Activated naive CD8-positive, alpha-beta T cell (primary cell): ENCODE data around the gene KRT5.
"Not testable (repeated sequence)": the region's sequence is repeated elsewhere in the genome, so short reads cannot be mapped to it uniquely, and the experiment has no call there.

ENCODE experiments used
- H3K27ac Mint-ChIP-seq: one replicate; pipeline ENCODE4 v1.8.0; 2021; ENCODE audit warnings: mixed read lengths
- H3K27me3 Mint-ChIP-seq: one replicate; pipeline ENCODE4 v1.8.0; 2021; ENCODE audit warnings: mixed read lengths
- H3K36me3 Mint-ChIP-seq: one replicate; pipeline ENCODE4 v1.8.0; 2021; ENCODE audit warnings: mixed read lengths
- H3K4me1 Mint-ChIP-seq: one replicate; pipeline ENCODE4 v1.8.0; 2021; ENCODE audit warnings: low read depth, mixed read lengths
- H3K4me3 Mint-ChIP-seq: one replicate; pipeline ENCODE4 v1.8.0; 2021; ENCODE audit warnings: mild to moderate bottlenecking, mixed read lengths
- H3K9me3 Mint-ChIP-seq: one replicate; pipeline ENCODE4 v1.8.0; 2021; ENCODE audit warnings: low read depth, mixed read lengths

KRT5 gene

GRCh38 chr12:52497975-52498374 is 22.2 kb downstream of the KRT5 start:
- no peaks in the 10 kb centered on the region for H3K9me3 Mint-ChIP-seq
- no peaks in the 10 kb centered on the region for H3K36me3 Mint-ChIP-seq
- H3K4me3 Mint-ChIP-seq, result no peak overlapping the region
- no peaks in the 10 kb centered on the region for H3K4me1 Mint-ChIP-seq
- H3K27ac Mint-ChIP-seq, result no peak overlapping the region
- H3K27me3 Mint-ChIP-seq, result peaks cover 6% of the 10 kb centered on the region

- H3K27ac Mint-ChIP-seq, result no peak overlapping the region
- H3K9me3 Mint-ChIP-seq, result no peaks in the 10 kb centered on the region
- no peaks in the 10 kb centered on the region for H3K36me3 Mint-ChIP-seq
- no peaks in the 10 kb centered on the region for H3K4me1 Mint-ChIP-seq
- peaks cover 12% of the 10 kb centered on the region for H3K27me3 Mint-ChIP-seq
- no peak overlapping the region for H3K4me3 Mint-ChIP-seq
These were observed 23.6 kb downstream of the KRT5 start for GRCh38 chr12:52496590-52497071.

- Mint-ChIP-seq H3K9me3 (no peaks in the 10 kb centered on the region), H3K36me3 (no peaks in the 10 kb centered on the region), H3K4me1 (no peaks in the 10 kb centered on the region), H3K27ac (no peak overlapping the region), H3K27me3 (peaks cover 13% of the 10 kb centered on the region), H3K4me3 (no peak overlapping the region)
These were observed 24.1 kb downstream of the KRT5 start for GRCh38 chr12:52496054-52496453.

DNA sequence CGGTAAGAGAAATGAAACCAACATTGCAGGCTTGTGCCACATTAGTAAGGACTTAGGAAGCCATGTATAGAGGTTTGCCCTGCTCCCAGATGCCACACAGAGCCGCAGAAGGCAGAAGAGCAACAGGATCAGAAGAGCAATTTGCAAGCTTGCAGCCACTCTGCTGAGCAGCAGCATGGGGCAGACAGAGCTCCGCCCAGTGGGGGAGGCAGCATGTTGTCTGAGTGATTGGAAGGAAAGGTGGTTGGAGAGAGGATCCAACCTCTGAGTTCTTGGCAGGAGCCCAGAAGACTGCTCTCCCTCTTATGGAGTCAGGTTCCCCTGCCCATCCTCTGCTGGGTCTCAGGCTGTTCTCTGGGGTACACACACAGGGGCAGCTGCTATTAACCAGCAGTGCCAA is 24.8 kb downstream of the KRT5 start:
- no peak overlapping the region for H3K27ac Mint-ChIP-seq
- H3K4me1 Mint-ChIP-seq, result no peaks in the 10 kb centered on the region
- no peak overlapping the region for H3K4me3 Mint-ChIP-seq
- H3K9me3 Mint-ChIP-seq, result no peaks in the 10 kb centered on the region
- H3K27me3 Mint-ChIP-seq, result peaks cover 14% of the 10 kb centered on the region
- no peaks in the 10 kb centered on the region for H3K36me3 Mint-ChIP-seq

GRCh38 chr12:52494518-52494917 is 25.7 kb downstream of the KRT5 start:
- Mint-ChIP-seq H3K36me3 (no peaks in the 10 kb centered on the region), H3K27me3 (peaks cover 14% of the 10 kb centered on the region), H3K9me3 (no peaks in the 10 kb centered on the region), H3K27ac (no peak overlapping the region), H3K4me1 (no peaks in the 10 kb centered on the region), H3K4me3 (no peak overlapping the region)

- H3K9me3 Mint-ChIP-seq, result no peaks in the 10 kb centered on the region
- H3K36me3 Mint-ChIP-seq, result no peaks in the 10 kb centered on the region
- no peak overlapping the region for H3K27ac Mint-ChIP-seq
- H3K27me3 Mint-ChIP-seq, result peaks cover 14% of the 10 kb centered on the region
- no peaks in the 10 kb centered on the region for H3K4me1 Mint-ChIP-seq
- H3K4me3 Mint-ChIP-seq, result no peak overlapping the region
These were observed 26.1 kb downstream of the KRT5 start for GRCh38 chr12:52494100-52494499.

DNA sequence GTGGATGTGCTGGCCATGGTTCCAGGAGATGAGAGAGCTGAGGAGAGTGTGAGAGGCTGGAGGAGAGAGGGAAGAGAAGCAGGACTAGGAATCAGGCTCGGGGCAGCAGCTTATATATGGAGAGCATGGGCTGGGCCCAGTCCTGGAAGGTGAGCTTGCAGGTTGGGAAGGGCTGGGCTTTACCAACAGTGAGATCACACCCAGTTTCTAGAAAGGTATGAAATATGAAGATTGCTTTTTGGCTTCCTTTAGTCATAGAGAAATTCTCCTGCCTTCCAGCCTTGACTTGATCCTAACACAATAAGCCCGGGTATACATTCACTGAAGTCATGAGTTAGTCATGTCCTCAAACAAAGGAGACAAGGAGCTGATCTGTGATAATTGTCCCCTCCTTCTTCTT is 27.0 kb downstream of the KRT5 start, which contains the start of gene KRT6A:
Gene KRT6A, minus strand, starts transcription at position 86 of the 400 bp plus-strand sequence. Its CDS starts 69 bp downstream, at position 17.
- H3K27me3 Mint-ChIP-seq, result peaks cover 18% of the 10 kb centered on the region
- no peaks in the 10 kb centered on the region for H3K36me3 Mint-ChIP-seq
- no peaks in the 10 kb centered on the region for H3K9me3 Mint-ChIP-seq
- H3K4me1 Mint-ChIP-seq, result no peaks in the 10 kb centered on the region
- H3K27ac Mint-ChIP-seq, result no peak within 1 kb of the TSS
- no peak within 1 kb of the TSS for H3K4me3 Mint-ChIP-seq

DNA sequence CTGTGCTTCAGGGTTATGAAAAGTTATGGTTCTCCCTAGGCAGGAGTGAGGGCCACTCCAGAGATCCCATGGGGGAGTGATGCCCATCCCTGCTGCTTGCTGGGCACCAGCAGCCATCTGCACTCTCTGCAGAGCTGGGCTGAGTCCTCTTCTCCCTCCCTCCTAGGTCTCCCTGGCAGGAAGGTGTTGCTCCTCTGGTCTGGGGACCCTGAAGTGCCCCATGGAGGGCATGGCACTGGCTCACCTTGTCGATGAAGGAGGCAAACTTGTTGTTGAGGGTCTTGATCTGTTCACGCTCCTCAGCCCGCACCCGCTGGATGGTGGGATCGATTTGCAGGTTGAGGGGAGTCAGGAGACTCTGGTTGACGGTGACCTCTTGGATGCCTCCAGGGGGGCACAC is 27.8 kb downstream of the KRT5 start:
- H3K27ac Mint-ChIP-seq, H3K4me3 Mint-ChIP-seq, H3K36me3 Mint-ChIP-seq, H3K4me1 Mint-ChIP-seq, H3K9me3 Mint-ChIP-seq: not testable (repeated sequence)
- H3K27me3 Mint-ChIP-seq, result peaks cover 16% of the 10 kb centered on the region

GRCh38 chr12:52491495-52491894 is 28.7 kb downstream of the KRT5 start:
- not testable (repeated sequence) for H3K27ac Mint-ChIP-seq, H3K4me1 Mint-ChIP-seq, H3K36me3 Mint-ChIP-seq, H3K9me3 Mint-ChIP-seq, H3K4me3 Mint-ChIP-seq
- peaks cover 21% of the 10 kb centered on the region for H3K27me3 Mint-ChIP-seq

GRCh38 chr12:52488736-52489135 is 31.5 kb downstream of the KRT5 start:
- H3K4me1 Mint-ChIP-seq, result no peaks in the 10 kb centered on the region
- peaks cover 38% of the 10 kb centered on the region for H3K27me3 Mint-ChIP-seq
- peaks cover 9% of the 10 kb centered on the region for H3K9me3 Mint-ChIP-seq
- peaks cover 7% of the 10 kb centered on the region for H3K36me3 Mint-ChIP-seq
- H3K4me3 Mint-ChIP-seq, result no peak overlapping the region
- no peak overlapping the region for H3K27ac Mint-ChIP-seq

DNA sequence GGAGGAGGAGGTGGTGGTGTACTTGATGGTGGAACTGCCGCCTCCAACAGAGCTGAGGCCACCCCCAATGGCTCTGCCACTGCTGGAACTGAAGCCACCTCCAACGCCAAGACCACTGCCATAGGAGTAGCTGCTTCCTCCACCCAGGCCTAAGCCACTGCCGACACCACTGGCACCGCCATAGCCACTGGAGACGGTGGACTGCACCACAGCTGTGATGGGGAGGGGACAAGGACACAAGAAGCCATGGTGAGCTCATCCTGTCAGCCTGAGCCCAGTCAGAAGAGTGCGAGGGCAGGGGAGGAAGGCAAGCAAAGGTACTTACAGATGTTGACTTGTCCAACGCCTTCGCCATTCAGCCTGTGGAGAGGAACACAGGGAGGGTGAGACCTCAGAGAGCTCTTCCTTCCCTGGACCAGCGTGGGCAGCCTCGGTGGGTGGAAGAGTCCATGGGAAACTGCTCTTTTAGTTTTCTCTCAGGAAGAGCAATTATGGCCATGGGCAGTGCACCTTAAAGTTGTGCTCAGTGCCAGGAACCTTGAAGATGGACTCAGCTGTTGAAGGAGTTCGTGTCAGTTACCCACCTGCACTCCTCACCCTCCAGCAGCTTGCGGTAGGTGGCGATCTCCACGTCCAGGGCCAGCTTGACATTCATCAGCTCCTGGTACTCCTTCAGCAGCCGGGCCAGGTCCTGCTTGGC is 32.3 kb downstream of the KRT5 start:
- peaks cover 44% of the 10 kb centered on the region for H3K27me3 Mint-ChIP-seq
- H3K4me3 Mint-ChIP-seq, H3K9me3 Mint-ChIP-seq, H3K36me3 Mint-ChIP-seq, H3K4me1 Mint-ChIP-seq, H3K27ac Mint-ChIP-seq: not testable (repeated sequence)

DNA sequence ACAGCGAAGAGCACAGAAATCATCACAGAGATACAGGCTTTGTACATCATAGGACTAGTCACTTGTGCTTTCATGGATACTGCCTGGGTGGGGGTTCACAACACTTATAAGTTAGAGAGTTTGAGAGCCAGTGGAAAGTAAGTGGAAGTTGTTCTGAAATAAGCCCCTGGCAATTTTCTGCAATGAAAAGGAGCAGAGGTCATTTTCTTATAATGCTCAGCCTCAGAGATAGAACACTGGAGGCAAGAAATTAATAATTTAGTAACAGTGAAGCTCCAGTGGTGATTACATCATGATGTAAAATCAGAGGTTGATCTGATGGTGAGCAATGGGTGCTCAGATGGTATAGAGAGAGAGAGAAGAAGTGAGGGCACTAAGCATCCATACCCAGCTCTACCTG is 33.0 kb downstream of the KRT5 start:
- H3K27ac Mint-ChIP-seq, result no peak overlapping the region
- peaks cover 45% of the 10 kb centered on the region for H3K27me3 Mint-ChIP-seq
- H3K9me3 Mint-ChIP-seq, result peaks cover 9% of the 10 kb centered on the region
- H3K36me3 Mint-ChIP-seq, result peaks cover 7% of the 10 kb centered on the region
- H3K4me1 Mint-ChIP-seq, result no peaks in the 10 kb centered on the region
- H3K4me3 Mint-ChIP-seq, result no peak overlapping the region

DNA sequence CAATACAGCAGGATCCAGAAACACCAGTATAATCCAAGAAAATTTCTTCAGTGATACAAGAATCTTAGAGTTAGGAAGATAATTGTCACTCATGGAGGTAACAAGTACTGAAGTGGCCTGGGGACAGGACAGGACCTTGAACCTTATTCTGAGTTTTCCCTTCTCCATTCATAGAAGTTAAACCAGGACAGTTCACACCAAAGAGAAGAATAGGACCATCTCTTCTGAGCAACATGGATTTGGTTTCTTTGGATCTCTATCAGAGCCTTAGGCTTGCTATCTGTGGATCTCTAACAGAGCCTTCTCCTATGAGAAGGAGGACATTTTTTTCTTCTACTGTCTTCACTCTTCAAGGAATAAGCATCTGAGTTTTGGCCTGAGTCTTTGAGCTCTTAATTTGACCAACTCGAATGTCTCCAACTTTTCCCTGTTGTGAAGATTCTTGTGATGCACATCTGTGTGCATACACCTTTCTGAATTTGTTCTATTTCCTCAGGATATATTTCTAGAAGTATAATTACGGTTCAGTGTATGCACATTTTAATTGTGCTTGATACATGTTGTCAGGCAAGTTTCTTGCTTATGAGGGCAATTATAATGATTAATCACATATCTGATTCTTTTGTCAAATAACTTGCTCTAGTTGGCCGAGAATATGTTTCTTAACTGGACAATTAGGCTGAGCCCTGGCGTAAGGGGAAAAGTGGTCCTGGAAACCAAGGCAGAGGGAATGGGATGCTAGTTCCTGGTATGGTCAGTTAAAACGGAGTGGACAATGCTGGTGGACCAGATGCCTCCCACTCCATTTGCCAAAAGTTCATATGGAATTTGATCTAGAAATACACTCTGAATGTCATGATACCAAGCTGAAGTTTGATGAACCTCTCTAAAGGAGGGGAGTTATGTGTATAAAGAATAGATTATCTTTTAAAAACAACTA is 33.8 kb downstream of the KRT5 start:
- Mint-ChIP-seq H3K27me3 (peaks cover 40% of the 10 kb centered on the region), H3K9me3 (peaks cover 9% of the 10 kb centered on the region), H3K4me3 (no peak overlapping the region), H3K27ac (no peak overlapping the region), H3K36me3 (peaks cover 7% of the 10 kb centered on the region), H3K4me1 (no peaks in the 10 kb centered on the region)

- Mint-ChIP-seq H3K4me3 (no peak overlapping the region), H3K4me1 (no peaks in the 10 kb centered on the region), H3K9me3 (peaks cover 4% of the 10 kb centered on the region), H3K27me3 (peaks cover 20% of the 10 kb centered on the region), H3K36me3 (peaks cover 3% of the 10 kb centered on the region), H3K27ac (no peak overlapping the region)
These were observed 40.1 kb downstream of the KRT5 start for GRCh38 chr12:52480073-52480472.

- Mint-ChIP-seq H3K27me3 (peaks cover 2% of the 10 kb centered on the region), H3K27ac (no peak overlapping the region), H3K9me3 (no peaks in the 10 kb centered on the region), H3K4me1 (no peaks in the 10 kb centered on the region), H3K4me3 (no peak overlapping the region), H3K36me3 (no peaks in the 10 kb centered on the region)
These were observed 42.5 kb downstream of the KRT5 start for GRCh38 chr12:52477651-52478050.
